T-helper 2 cell treated with Interferon-gamma antibody and Interleukin-4, amounts not matched to agents 5 μg/mL and 100 μg/mL, for 36 hours (primary cell): ENCODE data around the gene ELMO2.

Source experiments
- DNase-seq: peaks from one replicate; pipeline ENCODE4 v3.0.0; 2021; ENCODE audit warnings: low spot score
- H3K27ac Mint-ChIP-seq: one replicate; pipeline ENCODE4 v1.8.0; 2021; ENCODE audit warnings: mild to moderate bottlenecking, mixed read lengths
- H3K27me3 Mint-ChIP-seq: one replicate; pipeline ENCODE4 v1.8.0; 2021; ENCODE audit warnings: low read depth, mixed read lengths
- H3K36me3 Mint-ChIP-seq: one replicate; pipeline ENCODE4 v1.8.0; 2021; ENCODE audit warnings: low read depth, mixed read lengths
- H3K4me1 Mint-ChIP-seq: one replicate; pipeline ENCODE4 v1.8.0; 2021; ENCODE audit warnings: low read depth, mixed read lengths
- H3K4me3 Mint-ChIP-seq: one replicate; pipeline ENCODE4 v1.8.0; 2022; ENCODE audit warnings: mild to moderate bottlenecking, moderate library complexity, mixed read lengths
- H3K9me3 Mint-ChIP-seq: one replicate; pipeline ENCODE4 v1.8.0; 2021; ENCODE audit warnings: mixed read lengths

Gene ELMO2

GRCh38 chr20:46367967-46368901, 38.2 kb downstream of the ELMO2 start:
- no peak overlapping the region for H3K4me3 Mint-ChIP-seq
- peaks cover 28% of the 10 kb centered on the region for H3K4me1 Mint-ChIP-seq
- H3K27ac Mint-ChIP-seq: peak overlapping the region; percentile 57
- DNase-seq: peak; percentile 19
- peaks cover 77% of the 10 kb centered on the region for H3K36me3 Mint-ChIP-seq
- no peaks in the 10 kb centered on the region for H3K27me3 Mint-ChIP-seq
- no peaks in the 10 kb centered on the region for H3K9me3 Mint-ChIP-seq

DNA sequence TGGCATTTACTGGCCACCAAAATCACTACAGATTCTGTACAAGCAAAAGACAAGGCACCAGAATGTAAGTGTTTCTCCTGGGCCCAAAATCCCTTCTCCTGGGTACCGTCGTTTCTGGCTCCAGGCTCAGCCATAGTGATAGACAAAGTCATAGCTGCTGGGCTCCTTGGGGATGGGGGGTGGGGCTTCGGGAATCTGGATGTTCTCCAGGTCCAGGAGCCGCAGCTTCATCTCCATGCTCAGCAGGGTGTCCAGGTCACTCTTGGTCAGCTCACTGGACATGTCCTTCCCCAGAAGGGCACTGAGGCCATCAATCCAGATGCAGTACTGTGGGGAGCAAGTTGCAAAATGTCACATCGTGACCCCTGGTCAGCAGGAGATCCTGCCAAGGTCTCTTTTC, 39.2 kb downstream of the ELMO2 start:
- Mint-ChIP-seq H3K27ac (no peak overlapping the region), H3K4me3 (no peak overlapping the region), H3K36me3 (peaks cover 74% of the 10 kb centered on the region), H3K9me3 (no peaks in the 10 kb centered on the region), H3K27me3 (no peaks in the 10 kb centered on the region), H3K4me1 (peaks cover 36% of the 10 kb centered on the region)
- no peak for DNase-seq

GRCh38 chr20:46366826-46367225, 39.6 kb downstream of the ELMO2 start:
- Mint-ChIP-seq H3K27ac (peak overlapping the region; percentile 38), H3K4me3 (no peak overlapping the region), H3K9me3 (no peaks in the 10 kb centered on the region), H3K27me3 (no peaks in the 10 kb centered on the region), H3K36me3 (peaks cover 72% of the 10 kb centered on the region), H3K4me1 (peaks cover 39% of the 10 kb centered on the region)
- no peak for DNase-seq

- no peak for DNase-seq
- no peaks in the 10 kb centered on the region for H3K9me3 Mint-ChIP-seq
- peak overlapping the region; percentile 22 for H3K4me3 Mint-ChIP-seq
- H3K27ac Mint-ChIP-seq: peak overlapping the region; percentile 56
- no peaks in the 10 kb centered on the region for H3K27me3 Mint-ChIP-seq
- peaks cover 71% of the 10 kb centered on the region for H3K36me3 Mint-ChIP-seq
- peaks cover 49% of the 10 kb centered on the region for H3K4me1 Mint-ChIP-seq
Observed at GRCh38 chr20:46365487-46366220, 40.8 kb downstream of the ELMO2 start.

- Mint-ChIP-seq H3K27me3 (no peaks in the 10 kb centered on the region), H3K36me3 (peaks cover 63% of the 10 kb centered on the region), H3K4me1 (peaks cover 50% of the 10 kb centered on the region), H3K9me3 (no peaks in the 10 kb centered on the region), H3K4me3 (peak overlapping the region; percentile 85), H3K27ac (peak overlapping the region; percentile 92)
- DNase-seq: no peak
Observed at GRCh38 chr20:46364670-46365486, 41.5 kb downstream of the ELMO2 start.

GRCh38 chr20:46363874-46364669, 42.3 kb downstream of the ELMO2 start:
- peaks cover 61% of the 10 kb centered on the region for H3K36me3 Mint-ChIP-seq
- H3K4me1 Mint-ChIP-seq: peaks cover 51% of the 10 kb centered on the region
- H3K27me3 Mint-ChIP-seq: no peaks in the 10 kb centered on the region
- peak overlapping the region; percentile 94 for H3K4me3 Mint-ChIP-seq
- H3K27ac Mint-ChIP-seq: peak overlapping the region; percentile 92
- no peaks in the 10 kb centered on the region for H3K9me3 Mint-ChIP-seq
- DNase-seq: peak; percentile 85

GRCh38 chr20:46362921-46363867, 43.2 kb downstream of the ELMO2 start:
- DNase-seq: no peak
- Mint-ChIP-seq H3K4me1 (peaks cover 46% of the 10 kb centered on the region), H3K36me3 (peaks cover 57% of the 10 kb centered on the region), H3K4me3 (peak overlapping the region; percentile 94), H3K27ac (peak overlapping the region; percentile 92), H3K27me3 (no peaks in the 10 kb centered on the region), H3K9me3 (no peaks in the 10 kb centered on the region)

DNA sequence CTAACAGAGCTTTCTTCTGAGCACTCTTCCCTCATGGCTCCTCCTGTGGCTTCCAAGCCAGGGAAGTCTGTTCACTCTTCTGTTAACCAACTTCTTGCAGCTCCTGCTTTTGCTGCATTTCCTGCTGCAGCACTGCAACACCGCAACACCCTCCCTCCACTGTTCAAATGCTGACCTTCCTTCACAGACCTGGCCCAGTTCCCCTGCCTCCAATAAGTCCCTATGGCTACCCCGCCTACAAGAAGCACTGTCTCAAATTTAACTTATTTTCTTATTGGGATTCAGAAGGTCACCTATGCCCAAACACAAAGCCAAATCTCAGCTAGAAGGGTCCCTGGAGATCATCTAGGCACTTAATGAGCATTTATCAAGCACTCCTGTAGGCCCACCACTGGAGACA, 44.6 kb downstream of the ELMO2 start:
- Mint-ChIP-seq H3K27me3 (no peaks in the 10 kb centered on the region), H3K9me3 (no peaks in the 10 kb centered on the region), H3K4me1 (peaks cover 44% of the 10 kb centered on the region), H3K36me3 (peaks cover 46% of the 10 kb centered on the region), H3K4me3 (peak overlapping the region; percentile 94), H3K27ac (peak overlapping the region; percentile 62)
- DNase-seq: no peak

GRCh38 chr20:46361381-46361780, 45.0 kb downstream of the ELMO2 start:
- peaks cover 42% of the 10 kb centered on the region for H3K36me3 Mint-ChIP-seq
- H3K27me3 Mint-ChIP-seq: no peaks in the 10 kb centered on the region
- H3K27ac Mint-ChIP-seq: peak overlapping the region; percentile 62
- H3K9me3 Mint-ChIP-seq: no peaks in the 10 kb centered on the region
- peak; percentile 20 for DNase-seq
- H3K4me3 Mint-ChIP-seq: peak overlapping the region; percentile 94
- H3K4me1 Mint-ChIP-seq: peaks cover 44% of the 10 kb centered on the region

GRCh38 chr20:46359233-46359751, 47.1 kb downstream of the ELMO2 start:
- no peak for DNase-seq
- Mint-ChIP-seq H3K36me3 (peaks cover 29% of the 10 kb centered on the region), H3K27ac (peak overlapping the region; percentile 26), H3K27me3 (no peaks in the 10 kb centered on the region), H3K9me3 (no peaks in the 10 kb centered on the region), H3K4me3 (no peak overlapping the region), H3K4me1 (peaks cover 31% of the 10 kb centered on the region)

GRCh38 chr20:46358346-46359058, 47.9 kb downstream of the ELMO2 start:
- H3K27me3 Mint-ChIP-seq: no peaks in the 10 kb centered on the region
- no peak for DNase-seq
- peaks cover 28% of the 10 kb centered on the region for H3K4me1 Mint-ChIP-seq
- H3K9me3 Mint-ChIP-seq: no peaks in the 10 kb centered on the region
- no peak overlapping the region for H3K27ac Mint-ChIP-seq
- H3K4me3 Mint-ChIP-seq: no peak overlapping the region
- peaks cover 26% of the 10 kb centered on the region for H3K36me3 Mint-ChIP-seq
